Thoracic aorta (tissue), 2 donors: ENCODE data around the gene MDFI. TPM values are rescaled to one million over a fixed set of nuclear protein-coding genes. Genes with fewer than 3 reads are reported as not detected.

Experiments
- ATAC-seq: fragments of 150-250 bp; one replicate; pipeline ENCODE4 v1.8.0; 2017; ENCODE audit warnings: low read depth; ENCODE audit not compliant: insufficient number of reproducible peaks, low FRiP score
- DNase-seq: peaks from one replicate; pipeline ENCODE4 v3.0.0-alpha.2; 2020; ENCODE audit warnings: low spot score
- H3K27ac ChIP-seq, 2 donors: fragments of 200-600 bp; sonication (generic); 1 replicate in 1 of 2; 2 replicates in 1 of 2; pipeline ENCODE4 v1.5.1; 2016; ENCODE audit warnings: mild to moderate bottlenecking in 2 of 2, moderate library complexity in 2 of 2
- H3K27me3 ChIP-seq: fragments of 200-600 bp; sonication (generic); replicated peaks from 2 replicates; pipeline ENCODE4 v1.6.0; 2016; ENCODE audit warnings: mild to moderate bottlenecking; ENCODE audit not compliant: insufficient read depth
- H3K36me3 ChIP-seq: fragments of 200-600 bp; sonication (generic); one replicate; pipeline ENCODE4 v1.5.1; 2016
- H3K4me1 ChIP-seq, 2 donors: fragments of 200-600 bp; sonication (generic); 1 replicate in 1 of 2; 2 replicates in 1 of 2; pipeline versions ENCODE4 v1.5.1 to v1.6.0; 2016; ENCODE audit warnings: low read depth in 2 of 2, mild to moderate bottlenecking in 1 of 2; ENCODE audit not compliant: control insufficient read depth in 1 of 2
- H3K4me3 ChIP-seq: fragments of 200-600 bp; sonication (generic); 2 replicates; pipeline ENCODE4 v1.5.1; 2016; ENCODE audit warnings: mild to moderate bottlenecking
- H3K9me3 ChIP-seq: fragments of 200-600 bp; sonication (generic); 2 replicates; pipeline ENCODE4 v1.5.1; 2016
- CTCF ChIP-seq: fragments of 200-600 bp; sonication (generic); IDR thresholded peaks from one replicate; pipeline ENCODE4 v1.5.1; 2019; ENCODE audit warnings: antibody characterized with exemption
- total RNA-seq, 2 donors: library from RNA; depleted of rRNA; stranded (reverse); fragments of >200 nt; gene quantifications; one replicate each; pipeline versions ENCODE4 v1.1.0 to v1.2.3, GENCODE V29; 2016

The MDFI gene
- total RNA-seq, 2 donors from 2014 or later = 5.1 to 10.3 TPM

- no peak overlapping the region for H3K4me3 ChIP-seq
- ATAC-seq (no peak), DNase-seq (no peak)
- H3K4me1 ChIP-seq = no peaks in the 10 kb centered on the region
- no peaks in the 10 kb centered on the region for H3K9me3 ChIP-seq
- H3K27ac ChIP-seq = no peak overlapping the region
- H3K27me3 ChIP-seq = no peaks in the 10 kb centered on the region
- no peaks in the 10 kb centered on the region for H3K36me3 ChIP-seq
- no peak for TF ChIP-seq CTCF
Observed at GRCh38 chr6:41672016-41672415, 33.7 kb downstream of the MDFI start.

DNA sequence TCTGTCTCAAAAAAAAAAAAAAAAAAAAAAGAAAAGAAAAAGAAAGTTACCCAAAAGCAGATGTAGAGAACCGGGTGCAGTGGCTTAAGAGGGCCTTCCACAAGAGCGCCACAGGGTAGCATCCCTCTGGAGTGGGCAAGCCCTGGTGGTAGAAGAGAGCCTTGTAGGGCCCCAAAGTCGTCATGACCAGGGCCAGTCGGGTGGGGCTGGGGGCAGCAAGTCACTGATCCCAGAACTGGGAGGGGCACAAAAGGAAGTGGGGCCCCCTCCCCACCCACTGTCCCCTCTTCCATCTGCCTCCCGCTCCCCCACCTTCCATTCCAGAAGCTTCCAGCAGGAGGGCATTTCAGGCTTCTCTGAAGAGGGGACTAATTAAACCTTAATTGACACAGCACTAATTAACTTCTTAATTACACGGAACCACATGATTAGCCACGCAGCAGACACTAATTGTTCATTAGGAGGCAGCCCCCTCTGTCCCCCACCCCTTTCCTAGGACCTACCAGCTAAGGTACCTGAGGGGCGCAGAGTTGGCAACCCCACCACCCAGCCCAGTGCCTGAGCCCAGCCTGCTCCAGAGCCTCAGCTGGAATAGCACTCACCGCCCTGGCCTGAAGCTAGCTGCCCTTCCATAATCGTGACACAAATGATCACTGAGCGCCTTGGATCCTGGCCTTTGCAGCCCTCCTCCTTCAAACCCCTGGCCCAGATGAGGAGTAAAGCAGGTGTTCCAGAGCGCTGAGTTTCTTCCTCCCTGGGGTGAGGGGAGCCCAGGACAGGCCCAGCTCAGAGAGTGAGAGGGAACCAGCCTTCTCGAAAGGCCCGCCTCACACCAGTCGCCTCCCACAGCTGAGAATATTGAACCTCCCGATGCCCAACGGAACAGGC is 34.8 kb downstream of the MDFI start:
- Histone ChIP-seq H3K4me3 (no peak overlapping the region), H3K4me1 (no peaks in the 10 kb centered on the region), H3K27me3 (no peaks in the 10 kb centered on the region), H3K36me3 (no peaks in the 10 kb centered on the region), H3K9me3 (no peaks in the 10 kb centered on the region), H3K27ac (no peak overlapping the region)
- no peak for TF ChIP-seq CTCF
- ATAC-seq (no peak), DNase-seq (no peak)

GRCh38 chr6:41673704-41674000 is 35.4 kb downstream of the MDFI start:
- no peaks in the 10 kb centered on the region for H3K27me3 ChIP-seq
- H3K27ac ChIP-seq = no peak overlapping the region
- no peak for DNase-seq

DNA sequence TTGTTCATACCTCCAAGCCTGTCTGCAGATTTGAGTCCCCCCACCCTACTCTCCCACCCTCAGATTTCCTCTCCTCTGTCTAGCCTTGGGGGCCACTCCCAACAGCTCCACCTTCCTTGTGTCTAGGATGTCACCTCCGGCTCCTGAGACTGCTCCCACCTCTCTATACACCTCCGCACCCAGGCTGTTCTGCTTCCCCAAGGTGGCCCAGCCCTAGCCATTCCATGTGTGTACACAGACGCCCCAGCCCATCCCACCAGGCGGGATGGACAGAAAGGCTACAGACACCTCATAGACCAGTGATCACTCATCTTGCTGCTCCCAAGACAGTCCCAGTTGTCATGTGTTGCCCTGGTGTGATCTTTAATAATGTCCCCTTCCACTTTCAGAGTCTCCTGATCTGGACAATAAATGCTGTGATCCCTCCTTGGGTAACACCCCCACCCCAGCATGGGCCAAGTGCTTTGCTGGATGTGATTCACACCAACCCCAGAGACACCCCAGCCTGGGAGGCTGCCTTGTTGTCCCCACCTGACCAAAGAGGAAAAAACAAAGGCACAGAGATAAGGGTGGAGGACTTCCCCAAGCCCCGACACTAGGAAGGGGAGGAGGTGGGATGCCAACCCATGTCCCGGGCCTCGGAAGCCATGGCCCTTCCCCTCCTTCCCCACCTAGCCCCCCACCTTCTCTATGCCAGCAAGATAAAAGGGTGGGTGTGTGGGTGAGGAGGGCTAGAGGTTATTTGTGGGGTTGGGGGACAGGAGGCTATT is 36.1 kb downstream of the MDFI start:
- Histone ChIP-seq H3K9me3 (no peaks in the 10 kb centered on the region), H3K4me3 (no peak overlapping the region), H3K27ac (no peak overlapping the region), H3K27me3 (no peaks in the 10 kb centered on the region), H3K4me1 (no peaks in the 10 kb centered on the region), H3K36me3 (no peaks in the 10 kb centered on the region)
- DNase-seq (no peak), ATAC-seq (no peak)
- no peak for TF ChIP-seq CTCF

More at GRCh38 chr6:41673704-41674000, 35.4 kb downstream of the MDFI start:
- TF ChIP-seq CTCF = no peak
- no peak for ATAC-seq
- no peaks in the 10 kb centered on the region for H3K4me1 ChIP-seq
- no peak overlapping the region for H3K4me3 ChIP-seq
- no peaks in the 10 kb centered on the region for H3K36me3 ChIP-seq
- H3K9me3 ChIP-seq = no peaks in the 10 kb centered on the region

DNA sequence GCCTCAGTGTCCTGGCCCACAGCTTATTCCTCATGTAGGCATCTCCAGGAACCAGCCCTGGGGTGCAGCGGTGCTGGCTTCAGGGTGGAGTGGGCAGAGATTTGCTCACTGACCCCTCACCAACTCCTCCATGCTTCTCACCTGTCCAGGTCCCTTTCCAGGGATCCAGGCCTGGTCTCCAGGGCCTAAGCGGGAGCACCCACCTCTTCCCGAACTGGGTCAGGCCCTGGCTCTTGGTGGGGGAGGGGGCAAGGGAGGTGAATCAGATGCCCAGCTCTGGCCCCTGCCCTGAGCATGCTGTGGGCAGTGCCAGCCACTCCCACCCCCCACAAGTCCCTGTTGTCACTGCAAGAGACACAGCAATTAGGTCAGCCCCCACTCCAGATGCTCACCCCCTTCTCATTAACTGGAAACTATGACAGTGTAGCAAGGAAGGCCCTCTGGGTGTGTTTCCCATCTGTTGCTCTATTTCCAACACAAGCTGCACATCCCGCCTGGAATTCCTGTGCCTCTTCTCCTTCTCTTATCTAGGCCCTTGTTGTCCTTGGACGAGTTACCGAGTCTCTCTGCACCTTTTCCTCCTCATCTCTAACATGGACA is 37.0 kb downstream of the MDFI start:
- Histone ChIP-seq H3K27ac (no peak overlapping the region), H3K4me3 (no peak overlapping the region), H3K4me1 (no peaks in the 10 kb centered on the region), H3K36me3 (no peaks in the 10 kb centered on the region), H3K27me3 (no peaks in the 10 kb centered on the region), H3K9me3 (no peaks in the 10 kb centered on the region)
- no peak for TF ChIP-seq CTCF
- DNase-seq = no peak
- no peak for ATAC-seq
